SK-N-SH (cell line): ENCODE measurements around the gene FLCN. TPM values are rescaled to one million over a fixed set of nuclear protein-coding genes. Genes with fewer than 3 reads are reported as not detected.

Source experiments
- CTCF ChIA-PET: fragments of 300-600, 350-600 bp; formaldehyde crosslinking; extraction: SDS; loops from one replicate; lab custom pipeline; 2021; lab: Yijun Ruan, JAX
- POLR2A ChIA-PET: fragments of 350-600 bp; sonication (Branson Sonifier 250); formaldehyde crosslinking; extraction: SDS; loops from one replicate; lab custom pipeline; 2020; ENCODE audit warnings: antibody characterized with exemption, inconsistent platforms; lab: Yijun Ruan, JAX
- DNase-seq: peaks from one replicate; pipeline ENCODE4 v3.0.0; 2012
- H2AFZ ChIP-seq: fragments of 200-600 bp; sonication (generic); 2 replicates; pipeline ENCODE4 v1.8.1; 2016; ENCODE audit warnings: antibody characterized with exemption, mild to moderate bottlenecking, low read depth
- H3F3A ChIP-seq: fragments of 200-600 bp; sonication (generic); replicated peaks from 2 replicates; pipeline ENCODE3; 2016; ENCODE audit warnings: antibody characterized with exemption, mild to moderate bottlenecking; ENCODE audit not compliant: insufficient read depth
- H3K27ac ChIP-seq, 2 experiments: fragments of 200-500 bp in 1 of 2; fragments of 200-600 bp in 1 of 2; sonication (Bioruptor generic) in 1 of 2; sonication (generic), shearing (Covaris generic) in 1 of 2; 2 replicates each; pipeline versions ENCODE4 v1.5.1 to v1.6.1; 2014 to 2016; ENCODE audit warnings: low read depth in 2 of 2, inconsistent platforms in 1 of 2, low read length in 1 of 2, mild to moderate bottlenecking in 1 of 2, mixed read lengths in 1 of 2
- H3K27me3 ChIP-seq: fragments of 200-600 bp; sonication (generic), shearing (Covaris generic); 2 replicates; pipeline ENCODE4 v1.6.1; 2016; ENCODE audit warnings: mixed run types; ENCODE audit not compliant: insufficient read depth
- H3K36me3 ChIP-seq, 2 experiments: fragments of 200-500 bp in 1 of 2; fragments of 200-600 bp in 1 of 2; sonication (Bioruptor generic) in 1 of 2; sonication (generic) in 1 of 2; replicated peaks in 1 of 2; 2 replicates each; pipeline versions ENCODE3 to v1.5.1; 2014 to 2016; ENCODE audit warnings: low read length in 1 of 2, mild to moderate bottlenecking in 1 of 2; ENCODE audit not compliant: insufficient read depth in 2 of 2, control insufficient read depth in 1 of 2
- H3K4me1 ChIP-seq, 2 experiments: fragments of 200-500 bp in 1 of 2; fragments of 200-600 bp in 1 of 2; sonication (Bioruptor generic) in 1 of 2; sonication (generic), shearing (Covaris generic) in 1 of 2; 2 replicates each; pipeline versions ENCODE4 v1.5.1 to v1.6.1; 2014 to 2016; ENCODE audit warnings: low read depth in 1 of 2, low read length in 1 of 2, mixed run types in 1 of 2; ENCODE audit not compliant: insufficient read depth in 2 of 2, control insufficient read depth in 1 of 2
- H3K4me2 ChIP-seq: fragments of 200-600 bp; sonication (generic), shearing (Covaris generic); 2 replicates; pipeline ENCODE4 v1.6.1; 2017; ENCODE audit warnings: mixed run types
- H3K4me3 ChIP-seq, 2 experiments: fragments of 200-500 bp in 1 of 2; fragments of 200-600 bp in 1 of 2; sonication (Bioruptor generic) in 1 of 2; sonication (generic), shearing (Covaris generic) in 1 of 2; 2 replicates each; pipeline versions ENCODE4 v1.5.1 to v1.8.1; 2014 to 2016; ENCODE audit warnings: low read depth in 2 of 2, inconsistent platforms in 1 of 2, low read length in 1 of 2, mild to moderate bottlenecking in 1 of 2, mixed read lengths in 1 of 2, moderate library complexity in 1 of 2
- H3K79me2 ChIP-seq: fragments of 200-600 bp; sonication (generic); 2 replicates; pipeline ENCODE4 v1.8.1; 2017; ENCODE audit warnings: mild to moderate bottlenecking; ENCODE audit not compliant: insufficient read depth
- H3K9ac ChIP-seq: fragments of 200-600 bp; sonication (generic); 2 replicates; pipeline ENCODE4 v1.6.1; 2017; ENCODE audit warnings: mixed run types
- H3K9me2 ChIP-seq: fragments of 200-600 bp; sonication (generic); 2 replicates; pipeline ENCODE4 v1.6.1; 2017; ENCODE audit warnings: mixed run types
- H3K9me3 ChIP-seq: fragments of 200-600 bp; sonication (generic); 2 replicates; pipeline ENCODE4 v1.6.1; 2017; ENCODE audit warnings: mixed run types, mild to moderate bottlenecking, moderate library complexity
- H4K20me1 ChIP-seq: fragments of 200-600 bp; sonication (generic); 2 replicates; pipeline ENCODE4 v1.6.1; 2017; ENCODE audit warnings: mild to moderate bottlenecking, mixed run types; ENCODE audit not compliant: insufficient read depth
- ELF1 ChIP-seq: IDR thresholded peaks from 2 replicates; pipeline ENCODE4 v1.4.0; 2012
- EP300 ChIP-seq, 2 experiments: IDR thresholded peaks; 2 replicates each; pipeline versions ENCODE4 v1.4.0 to v1.6.1; 2012; ENCODE audit warnings: borderline replicate concordance in 1 of 2, low read depth in 1 of 2, low read length in 1 of 2
- FOXJ3 ChIP-seq: sonication (generic); formaldehyde crosslinking; IDR thresholded peaks from 2 replicates; pipeline ENCODE4 v1.5.1; 2020; ENCODE audit warnings: mild to moderate bottlenecking, missing genetic modification reagents
- FOXM1 ChIP-seq: IDR thresholded peaks from 2 replicates; pipeline ENCODE4 v1.4.0; 2012; ENCODE audit warnings: low read depth, mild to moderate bottlenecking
- GABPA ChIP-seq: IDR thresholded peaks from 2 replicates; pipeline ENCODE4 v1.4.0; 2012; ENCODE audit warnings: low read depth, mild to moderate bottlenecking
- JUND ChIP-seq: IDR thresholded peaks from 2 replicates; pipeline ENCODE4 v1.4.0; 2012
- MXI1 ChIP-seq: IDR thresholded peaks from 2 replicates; pipeline ENCODE4 v1.6.1; 2012; ENCODE audit warnings: mild to moderate bottlenecking, low read depth, low read length, improper control_type of control experiment
- NRF1 ChIP-seq: IDR thresholded peaks from 2 replicates; pipeline ENCODE4 v1.6.1; 2012; ENCODE audit warnings: low read depth, mild to moderate bottlenecking, low read length
- RCOR1 ChIP-seq: fragments of 150-350 bp; IDR thresholded peaks from 2 replicates; pipeline ENCODE4 v1.6.1; 2017; ENCODE audit warnings: antibody characterized with exemption, low read length
- RFX5 ChIP-seq: IDR thresholded peaks from 2 replicates; pipeline ENCODE4 v1.6.1; 2012; ENCODE audit warnings: mild to moderate bottlenecking, improper control_type of control experiment, low read length
- SIN3A ChIP-seq: IDR thresholded peaks from 2 replicates; pipeline ENCODE4 v1.6.1; 2012; ENCODE audit warnings: low read depth, mild to moderate bottlenecking, low read length, moderate library complexity, borderline replicate concordance
- SMC3 ChIP-seq: IDR thresholded peaks from 2 replicates; pipeline ENCODE4 v1.6.1; 2012; ENCODE audit warnings: low read depth, low read length, improper control_type of control experiment
- TAF1 ChIP-seq: IDR thresholded peaks from 2 replicates; pipeline ENCODE4 v1.6.1; 2012; ENCODE audit warnings: low read depth, mild to moderate bottlenecking, low read length, moderate library complexity, borderline replicate concordance
- TCF12 ChIP-seq: IDR thresholded peaks from 2 replicates; pipeline ENCODE4 v1.4.0; 2012
- YY1 ChIP-seq: IDR thresholded peaks from 2 replicates; pipeline ENCODE4 v1.4.0; 2012; ENCODE audit warnings: low read depth, mild to moderate bottlenecking
- WGBS: methylation state at CpG from one replicate; pipeline ENCODE4 v1.1.6; 2017; ENCODE audit warnings: low lambda C conversion rate; 5-methylcytosine and 5-hydroxymethylcytosine counted together
- polyA plus RNA-seq, 3 experiments: library from polyadenylated mRNA; depleted of rRNA; stranded (reverse); fragments of >200 nt; gene quantifications; 2 replicates each; pipeline ENCODE4 v1.2.3, GENCODE V29; 2012
- TF ChIP-seq, protein P1 (sequence below): IDR thresholded peaks from 2 replicates; pipeline ENCODE4; 2012
- TF ChIP-seq, protein P2 (sequence below): IDR thresholded peaks from 2 replicates; pipeline ENCODE4 v1.4.0; 2012; ENCODE audit warnings: low read depth
- TF ChIP-seq, protein P3 (sequence below): IDR thresholded peaks from 2 replicates; pipeline ENCODE4 v1.4.0; 2012; ENCODE audit warnings: low read depth, borderline replicate concordance
- TF ChIP-seq, protein P4 (sequence below): fragments of 150-350 bp; IDR thresholded peaks from 2 replicates; pipeline ENCODE4 v1.6.1; 2016; ENCODE audit warnings: mild to moderate bottlenecking, low read depth, low read length

The FLCN gene
- polyA plus RNA-seq, 1 of the 3 experiments (the other 2 are of a cell fraction): 14.6 TPM

DNA sequence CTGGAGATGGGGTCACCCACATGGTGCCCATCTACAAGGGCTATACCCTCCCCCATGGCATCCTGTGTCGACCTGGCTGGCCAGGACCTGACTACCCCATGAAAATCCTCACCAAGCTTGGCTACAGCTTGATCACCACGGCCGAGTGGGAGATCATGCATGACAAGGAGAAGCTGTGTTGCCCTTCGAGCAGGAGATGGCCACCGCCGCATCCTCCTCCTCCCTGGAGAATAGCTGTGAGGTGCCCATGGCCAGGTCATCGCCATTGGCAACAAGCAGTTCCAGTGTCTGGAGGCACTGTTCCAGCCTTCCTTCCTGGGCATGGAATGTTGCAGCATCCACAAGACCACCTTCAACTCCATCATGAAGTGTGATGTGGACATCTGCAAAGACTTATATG lies 5.3 kb upstream of the FLCN start:
- no peaks in the 10 kb centered on the region for H3K27me3 ChIP-seq
- H3K27ac ChIP-seq: no peak overlapping the region
- H3K4me2 ChIP-seq: no peak overlapping the region
- ChIA-PET CTCF (no interaction called here), POLR2A (no interaction called here)
- H3K4me1 ChIP-seq: no peaks in the 10 kb centered on the region
- H3K4me3 ChIP-seq: no peak overlapping the region
- DNase-seq: no peak
- 100% methylated on average over 1 of the region's 7 CpGs for WGBS
- H3F3A ChIP-seq: peaks cover 7% of the 10 kb centered on the region
- no peaks in the 10 kb centered on the region for H3K9me2 ChIP-seq
- no peaks in the 10 kb centered on the region for H3K79me2 ChIP-seq
- no peak overlapping the region for H3K9ac ChIP-seq
- no peaks in the 10 kb centered on the region for H4K20me1 ChIP-seq
- TF ChIP-seq RFX5 (no peak), YY1 (no peak), TCF12 (no peak), GABPA (no peak), MXI1 (no peak), FOXJ3 (CRISPR knock-in tag) (no peak), RCOR1 (no peak), SMC3 (no peak)
- TF ChIP-seq, protein P1, sequence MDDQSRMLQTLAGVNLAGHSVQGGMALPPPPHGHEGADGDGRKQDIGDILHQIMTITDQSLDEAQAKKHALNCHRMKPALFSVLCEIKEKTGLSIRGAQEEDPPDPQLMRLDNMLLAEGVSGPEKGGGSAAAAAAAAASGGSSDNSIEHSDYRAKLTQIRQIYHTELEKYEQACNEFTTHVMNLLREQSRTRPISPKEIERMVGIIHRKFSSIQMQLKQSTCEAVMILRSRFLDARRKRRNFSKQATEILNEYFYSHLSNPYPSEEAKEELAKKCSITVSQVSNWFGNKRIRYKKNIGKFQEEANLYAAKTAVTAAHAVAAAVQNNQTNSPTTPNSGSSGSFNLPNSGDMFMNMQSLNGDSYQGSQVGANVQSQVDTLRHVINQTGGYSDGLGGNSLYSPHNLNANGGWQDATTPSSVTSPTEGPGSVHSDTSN: no peak
- TF ChIP-seq, protein P2, sequence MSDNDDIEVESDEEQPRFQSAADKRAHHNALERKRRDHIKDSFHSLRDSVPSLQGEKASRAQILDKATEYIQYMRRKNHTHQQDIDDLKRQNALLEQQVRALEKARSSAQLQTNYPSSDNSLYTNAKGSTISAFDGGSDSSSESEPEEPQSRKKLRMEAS: no peak
- no peaks in the 10 kb centered on the region for H3K9me3 ChIP-seq
- peaks cover 11 to 15% of the 10 kb centered on the region in 2 experiments for H3K36me3 ChIP-seq
- H2AFZ ChIP-seq: no peak overlapping the region

DNA sequence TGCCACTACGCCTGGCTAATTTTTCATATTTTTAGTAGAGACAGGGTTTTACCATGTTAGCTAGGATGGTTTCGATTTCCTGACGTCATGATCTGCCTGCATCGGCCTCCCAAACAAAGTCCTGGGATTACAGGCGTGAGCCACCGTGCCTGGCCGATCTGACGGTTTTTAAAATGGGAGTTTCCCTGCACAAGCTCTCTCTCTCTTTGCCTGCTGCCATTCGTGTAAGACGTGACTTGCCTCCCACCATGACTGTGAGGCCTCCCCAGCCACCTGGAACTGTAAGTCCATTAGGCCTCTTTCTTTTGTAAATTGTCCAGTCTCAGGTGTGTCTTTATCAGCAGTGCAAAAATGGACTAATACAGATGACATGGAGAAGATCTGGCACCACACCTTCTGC lies 4.7 kb upstream of the FLCN start:
- no peaks in the 10 kb centered on the region for H4K20me1 ChIP-seq
- DNase-seq: no peak
- TF ChIP-seq ELF1 (no peak), RFX5 (no peak), NRF1 (no peak), JUND (no peak), SIN3A (no peak), TAF1 (no peak), FOXJ3 (CRISPR knock-in tag) (no peak), SMC3 (no peak), FOXM1 (no peak), EP300 (IDR thresholded peaks at IDR 0.05; ENCODE audit: borderline replicate concordance in 1 of 2, low read depth in 1 of 2, low read length in 1 of 2) (no peak)
- TF ChIP-seq, protein P3, sequence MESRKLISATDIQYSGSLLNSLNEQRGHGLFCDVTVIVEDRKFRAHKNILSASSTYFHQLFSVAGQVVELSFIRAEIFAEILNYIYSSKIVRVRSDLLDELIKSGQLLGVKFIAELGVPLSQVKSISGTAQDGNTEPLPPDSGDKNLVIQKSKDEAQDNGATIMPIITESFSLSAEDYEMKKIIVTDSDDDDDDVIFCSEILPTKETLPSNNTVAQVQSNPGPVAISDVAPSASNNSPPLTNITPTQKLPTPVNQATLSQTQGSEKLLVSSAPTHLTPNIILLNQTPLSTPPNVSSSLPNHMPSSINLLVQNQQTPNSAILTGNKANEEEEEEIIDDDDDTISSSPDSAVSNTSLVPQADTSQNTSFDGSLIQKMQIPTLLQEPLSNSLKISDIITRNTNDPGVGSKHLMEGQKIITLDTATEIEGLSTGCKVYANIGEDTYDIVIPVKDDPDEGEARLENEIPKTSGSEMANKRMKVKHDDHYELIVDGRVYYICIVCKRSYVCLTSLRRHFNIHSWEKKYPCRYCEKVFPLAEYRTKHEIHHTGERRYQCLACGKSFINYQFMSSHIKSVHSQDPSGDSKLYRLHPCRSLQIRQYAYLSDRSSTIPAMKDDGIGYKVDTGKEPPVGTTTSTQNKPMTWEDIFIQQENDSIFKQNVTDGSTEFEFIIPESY: no peak
- TF ChIP-seq, protein P4, sequence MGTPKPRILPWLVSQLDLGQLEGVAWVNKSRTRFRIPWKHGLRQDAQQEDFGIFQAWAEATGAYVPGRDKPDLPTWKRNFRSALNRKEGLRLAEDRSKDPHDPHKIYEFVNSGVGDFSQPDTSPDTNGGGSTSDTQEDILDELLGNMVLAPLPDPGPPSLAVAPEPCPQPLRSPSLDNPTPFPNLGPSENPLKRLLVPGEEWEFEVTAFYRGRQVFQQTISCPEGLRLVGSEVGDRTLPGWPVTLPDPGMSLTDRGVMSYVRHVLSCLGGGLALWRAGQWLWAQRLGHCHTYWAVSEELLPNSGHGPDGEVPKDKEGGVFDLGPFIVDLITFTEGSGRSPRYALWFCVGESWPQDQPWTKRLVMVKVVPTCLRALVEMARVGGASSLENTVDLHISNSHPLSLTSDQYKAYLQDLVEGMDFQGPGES: no peak
- H3K27me3 ChIP-seq: no peaks in the 10 kb centered on the region
- CTCF ChIA-PET: no interaction called here
- H3K9me3 ChIP-seq: no peaks in the 10 kb centered on the region
- 81% methylated on average over 10 of the region's 10 CpGs for WGBS
- H3K4me3 ChIP-seq: no peak overlapping the region
- H3K9ac ChIP-seq: no peak overlapping the region
- no peak overlapping the region for H2AFZ ChIP-seq
- peaks cover 3% of the 10 kb centered on the region for H3K79me2 ChIP-seq
- H3K27ac ChIP-seq: no peak overlapping the region
- POLR2A ChIA-PET: no interaction called here
- peaks cover 1% of the 10 kb centered on the region for H3F3A ChIP-seq
- H3K4me2 ChIP-seq: no peak overlapping the region
- no peaks in the 10 kb centered on the region for H3K4me1 ChIP-seq
- no peaks in the 10 kb centered on the region for H3K9me2 ChIP-seq
- peaks cover 5 to 9% of the 10 kb centered on the region in 2 experiments for H3K36me3 ChIP-seq
